Activated naive CD8-positive, alpha-beta T cell treated with anti-CD3 and anti-CD28 coated beads, Interleukin-2, amount 50 U/mL, for 16 hours (primary cell): ENCODE measurements around the gene IL1F10.
"Not testable (repeated sequence)": the region's sequence is repeated elsewhere in the genome, so short reads cannot be mapped to it uniquely, and the experiment has no call there.

Source experiments
- DNase-seq: peaks from one replicate; pipeline ENCODE4 v3.0.0-alpha.2; 2020; ENCODE audit warnings: low read depth, low spot score

Gene IL1F10

GRCh38 chr2:113080134-113080533 lies 12.4 kb downstream of the IL1F10 start:
- DNase-seq, result no peak

- DNase-seq, result no peak
Measured at GRCh38 chr2:113081488-113082210, 13.9 kb downstream of the IL1F10 start.

- no peak for DNase-seq
Measured at GRCh38 chr2:113083296-113083695, 15.5 kb downstream of the IL1F10 start.

- DNase-seq, result no peak
Measured at GRCh38 chr2:113084249-113085000, 16.7 kb downstream of the IL1F10 start.

GRCh38 chr2:113085542-113085941 lies 17.8 kb downstream of the IL1F10 start:
- DNase-seq, result no peak

- DNase-seq, result no peak
Measured at GRCh38 chr2:113088213-113088992, 20.6 kb downstream of the IL1F10 start.

- no peak for DNase-seq
Measured at GRCh38 chr2:113089916-113090315, 22.1 kb downstream of the IL1F10 start.

- no peak for DNase-seq
Measured at GRCh38 chr2:113091231-113091896, 23.6 kb downstream of the IL1F10 start.

- no peak for DNase-seq
Measured at GRCh38 chr2:113092864-113093612, 25.3 kb downstream of the IL1F10 start.

- no peak for DNase-seq
Measured at GRCh38 chr2:113093613-113093977, 25.8 kb downstream of the IL1F10 start.

- DNase-seq, result not testable (repeated sequence)
Measured at GRCh38 chr2:113096306-113096705, 28.5 kb downstream of the IL1F10 start.

GRCh38 chr2:113096842-113097618 lies 29.3 kb downstream of the IL1F10 start:
- DNase-seq, result not testable (repeated sequence)

GRCh38 chr2:113098041-113098440 lies 30.3 kb downstream of the IL1F10 start:
- no peak for DNase-seq

GRCh38 chr2:113098532-113098931 lies 30.8 kb downstream of the IL1F10 start:
- DNase-seq, result no peak

GRCh38 chr2:113102133-113102532 lies 34.4 kb downstream of the IL1F10 start:
- DNase-seq, result no peak

GRCh38 chr2:113103277-113103676 lies 35.5 kb downstream of the IL1F10 start:
- no peak for DNase-seq

GRCh38 chr2:113104054-113104611 lies 36.4 kb downstream of the IL1F10 start:
- DNase-seq, result no peak

- no peak for DNase-seq
Measured at GRCh38 chr2:113105047-113105785, 37.4 kb downstream of the IL1F10 start.

GRCh38 chr2:113111121-113111520 lies 43.4 kb downstream of the IL1F10 start:
- DNase-seq, result no peak
